ENCODE results near the gene MED31. TPM values are rescaled to one million over a fixed set of nuclear protein-coding genes. Genes with fewer than 3 reads are reported as not detected.
A peak's percentile ranks its signal among the peaks of the same experiment; 100 is the strongest.

MED31 gene
- total and polyA plus RNA-seq, 2 of the 13 experiments (the other 11 are each of a cell fraction or from before 2014, with no cell fraction given) = 19.0 to 20.9 TPM

DNA sequence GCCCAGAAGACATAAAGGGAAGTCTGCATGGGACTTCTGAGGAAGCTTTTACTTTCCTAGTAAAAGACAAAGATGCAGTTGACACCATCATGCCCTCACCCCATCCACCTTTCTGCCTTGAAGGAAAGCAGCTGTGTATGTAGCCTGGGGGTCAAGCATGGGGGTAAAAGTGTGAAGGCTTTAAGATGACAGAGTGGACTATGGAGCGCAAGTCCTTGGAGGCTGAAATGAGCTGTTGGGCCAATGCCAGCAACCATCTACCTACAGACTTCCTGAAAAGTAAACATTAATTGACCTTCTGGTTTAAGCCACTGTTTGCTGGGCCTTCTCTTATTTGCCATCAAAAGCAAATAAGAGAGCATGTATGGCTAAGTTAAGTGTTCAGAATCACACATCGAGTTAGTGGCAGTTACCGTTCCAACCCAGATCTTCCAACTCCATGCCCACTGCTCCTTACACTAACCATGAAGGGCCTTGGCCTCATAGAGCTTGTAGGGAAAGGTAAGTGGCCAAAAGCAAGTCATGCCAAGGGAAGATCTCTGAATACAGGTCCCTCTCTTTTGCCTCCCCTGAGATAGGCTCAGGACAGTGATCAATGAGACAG, 31.8 kb upstream of the MED31 start (continued):
- TF ChIP-seq, protein P1, sequence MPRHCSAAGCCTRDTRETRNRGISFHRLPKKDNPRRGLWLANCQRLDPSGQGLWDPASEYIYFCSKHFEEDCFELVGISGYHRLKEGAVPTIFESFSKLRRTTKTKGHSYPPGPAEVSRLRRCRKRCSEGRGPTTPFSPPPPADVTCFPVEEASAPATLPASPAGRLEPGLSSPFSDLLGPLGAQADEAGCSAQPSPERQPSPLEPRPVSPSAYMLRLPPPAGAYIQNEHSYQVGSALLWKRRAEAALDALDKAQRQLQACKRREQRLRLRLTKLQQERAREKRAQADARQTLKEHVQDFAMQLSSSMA (CRISPR knock-in tag; IDR thresholded peaks at IDR 0.05) = no peak
- no peak; the same call in 1 of the 2 replicates for TF ChIP-seq TARDBP (CRISPR knock-in tag; IDR thresholded peaks at IDR 0.05)
- no peak for TF ChIP-seq ZIK1 (CRISPR knock-in tag; IDR thresholded peaks at IDR 0.05; ENCODE audit: borderline replicate concordance, low read depth)
- TF ChIP-seq ZSCAN21 (CRISPR knock-in tag; IDR thresholded peaks at IDR 0.05; ENCODE audit: borderline replicate concordance) = 0 out of 2 replicates have a peak, but pooled peaks have one; percentile 15
- no peak for TF ChIP-seq ZNF570 (CRISPR knock-in tag; IDR thresholded peaks at IDR 0.05; ENCODE audit: borderline replicate concordance)
- peak; percentile 38; the same call in 1 of the 2 replicates for TF ChIP-seq SALL1 (CRISPR knock-in tag; IDR thresholded peaks at IDR 0.05)
- TF ChIP-seq, protein P2, sequence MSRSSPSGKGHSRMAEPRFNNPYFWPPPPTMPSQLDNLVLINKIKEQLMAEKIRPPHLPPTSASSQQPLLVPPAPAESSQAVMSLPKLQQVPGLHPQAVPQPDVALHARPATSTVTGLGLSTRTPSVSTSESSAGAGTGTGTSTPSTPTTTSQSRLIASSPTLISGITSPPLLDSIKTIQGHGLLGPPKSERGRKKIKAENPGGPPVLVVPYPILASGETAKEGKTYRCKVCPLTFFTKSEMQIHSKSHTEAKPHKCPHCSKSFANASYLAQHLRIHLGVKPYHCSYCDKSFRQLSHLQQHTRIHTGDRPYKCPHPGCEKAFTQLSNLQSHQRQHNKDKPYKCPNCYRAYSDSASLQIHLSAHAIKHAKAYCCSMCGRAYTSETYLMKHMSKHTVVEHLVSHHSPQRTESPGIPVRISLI (CRISPR knock-in tag; IDR thresholded peaks at IDR 0.05; ENCODE audit: borderline replicate concordance) = no peak
- TF ChIP-seq FOXO1 (CRISPR knock-in tag; IDR thresholded peaks at IDR 0.05) = peak; percentile 26; the same call in 1 of the 2 replicates
- TF ChIP-seq SSRP1 (CRISPR knock-in tag; IDR thresholded peaks at IDR 0.05) = no peak
- TF ChIP-seq ZSCAN20 (CRISPR knock-in tag; IDR thresholded peaks at IDR 0.05; ENCODE audit: borderline replicate concordance) = no peak
- TF ChIP-seq, protein P3, sequence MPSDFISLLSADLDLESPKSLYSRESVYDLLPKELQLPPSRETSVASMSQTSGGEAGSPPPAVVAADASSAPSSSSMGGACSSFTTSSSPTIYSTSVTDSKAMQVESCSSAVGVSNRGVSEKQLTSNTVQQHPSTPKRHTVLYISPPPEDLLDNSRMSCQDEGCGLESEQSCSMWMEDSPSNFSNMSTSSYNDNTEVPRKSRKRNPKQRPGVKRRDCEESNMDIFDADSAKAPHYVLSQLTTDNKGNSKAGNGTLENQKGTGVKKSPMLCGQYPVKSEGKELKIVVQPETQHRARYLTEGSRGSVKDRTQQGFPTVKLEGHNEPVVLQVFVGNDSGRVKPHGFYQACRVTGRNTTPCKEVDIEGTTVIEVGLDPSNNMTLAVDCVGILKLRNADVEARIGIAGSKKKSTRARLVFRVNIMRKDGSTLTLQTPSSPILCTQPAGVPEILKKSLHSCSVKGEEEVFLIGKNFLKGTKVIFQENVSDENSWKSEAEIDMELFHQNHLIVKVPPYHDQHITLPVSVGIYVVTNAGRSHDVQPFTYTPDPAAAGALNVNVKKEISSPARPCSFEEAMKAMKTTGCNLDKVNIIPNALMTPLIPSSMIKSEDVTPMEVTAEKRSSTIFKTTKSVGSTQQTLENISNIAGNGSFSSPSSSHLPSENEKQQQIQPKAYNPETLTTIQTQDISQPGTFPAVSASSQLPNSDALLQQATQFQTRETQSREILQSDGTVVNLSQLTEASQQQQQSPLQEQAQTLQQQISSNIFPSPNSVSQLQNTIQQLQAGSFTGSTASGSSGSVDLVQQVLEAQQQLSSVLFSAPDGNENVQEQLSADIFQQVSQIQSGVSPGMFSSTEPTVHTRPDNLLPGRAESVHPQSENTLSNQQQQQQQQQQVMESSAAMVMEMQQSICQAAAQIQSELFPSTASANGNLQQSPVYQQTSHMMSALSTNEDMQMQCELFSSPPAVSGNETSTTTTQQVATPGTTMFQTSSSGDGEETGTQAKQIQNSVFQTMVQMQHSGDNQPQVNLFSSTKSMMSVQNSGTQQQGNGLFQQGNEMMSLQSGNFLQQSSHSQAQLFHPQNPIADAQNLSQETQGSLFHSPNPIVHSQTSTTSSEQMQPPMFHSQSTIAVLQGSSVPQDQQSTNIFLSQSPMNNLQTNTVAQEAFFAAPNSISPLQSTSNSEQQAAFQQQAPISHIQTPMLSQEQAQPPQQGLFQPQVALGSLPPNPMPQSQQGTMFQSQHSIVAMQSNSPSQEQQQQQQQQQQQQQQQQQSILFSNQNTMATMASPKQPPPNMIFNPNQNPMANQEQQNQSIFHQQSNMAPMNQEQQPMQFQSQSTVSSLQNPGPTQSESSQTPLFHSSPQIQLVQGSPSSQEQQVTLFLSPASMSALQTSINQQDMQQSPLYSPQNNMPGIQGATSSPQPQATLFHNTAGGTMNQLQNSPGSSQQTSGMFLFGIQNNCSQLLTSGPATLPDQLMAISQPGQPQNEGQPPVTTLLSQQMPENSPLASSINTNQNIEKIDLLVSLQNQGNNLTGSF (CRISPR knock-in tag; IDR thresholded peaks at IDR 0.05) = no peak
- TF ChIP-seq STAG1 (CRISPR knock-in tag; IDR thresholded peaks at IDR 0.05) = no peak
- TF ChIP-seq FOXM1 (CRISPR knock-in tag; IDR thresholded peaks at IDR 0.05) = no peak
- TF ChIP-seq ZNF30 (CRISPR knock-in tag; IDR thresholded peaks at IDR 0.05) = no peak
- TF ChIP-seq POGZ (CRISPR knock-in tag; IDR thresholded peaks at IDR 0.05) = no peak
- TF ChIP-seq GATAD1 (CRISPR knock-in tag; IDR thresholded peaks at IDR 0.05) = no peak
- TF ChIP-seq PAF1 (CRISPR knock-in tag; IDR thresholded peaks at IDR 0.05) = no peak; the same call in 1 of the 2 replicates
- no peak for TF ChIP-seq ZFP36L2 (CRISPR knock-in tag; IDR thresholded peaks at IDR 0.05)
- TF ChIP-seq CHD4 (IDR thresholded peaks at IDR 0.05; ENCODE audit: borderline replicate concordance, low read length) = no peak
- TF ChIP-seq TCF7 (IDR thresholded peaks at IDR 0.05; ENCODE audit: low read depth) = 0 out of 2 replicates have a peak, but pooled peaks have one; percentile 42
- no peak for TF ChIP-seq FOXA1 (IDR thresholded peaks at IDR 0.05)
- peak; percentile 82 for TF ChIP-seq FOXA1 (CRISPR knock-in tag; IDR thresholded peaks at IDR 0.05)
- TF ChIP-seq ZFP62 (CRISPR knock-in tag; IDR thresholded peaks at IDR 0.05) = no peak

All from HepG2 (cell line).